ENCODE measurements around the gene ZC3H11A.
"Not testable (repeated sequence)": the region's sequence is repeated elsewhere in the genome, so short reads cannot be mapped to it uniquely, and the experiment has no call there.

The ZC3H11A gene

DNA sequence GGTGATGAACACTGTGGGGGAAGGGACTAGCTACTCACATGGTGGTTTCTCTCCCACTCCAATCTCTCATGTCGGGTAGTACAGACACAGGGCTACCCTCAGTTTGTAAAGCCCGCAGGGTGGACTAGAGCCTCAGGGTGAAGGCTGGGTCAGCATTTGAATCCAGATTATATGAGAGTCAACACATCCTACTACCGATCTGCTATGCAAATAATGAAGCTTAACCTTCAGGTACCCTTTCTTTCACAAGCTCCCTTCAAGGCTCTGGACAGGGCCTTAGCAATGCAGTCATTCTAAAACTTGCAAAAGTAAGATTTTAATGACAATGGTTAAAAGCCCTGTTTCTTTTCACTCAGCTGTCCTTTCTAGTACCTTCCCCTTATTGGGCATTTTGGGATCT lies 5.5 kb upstream of the ZC3H11A start:
- peak; percentile 33 for DNase-seq

DNA sequence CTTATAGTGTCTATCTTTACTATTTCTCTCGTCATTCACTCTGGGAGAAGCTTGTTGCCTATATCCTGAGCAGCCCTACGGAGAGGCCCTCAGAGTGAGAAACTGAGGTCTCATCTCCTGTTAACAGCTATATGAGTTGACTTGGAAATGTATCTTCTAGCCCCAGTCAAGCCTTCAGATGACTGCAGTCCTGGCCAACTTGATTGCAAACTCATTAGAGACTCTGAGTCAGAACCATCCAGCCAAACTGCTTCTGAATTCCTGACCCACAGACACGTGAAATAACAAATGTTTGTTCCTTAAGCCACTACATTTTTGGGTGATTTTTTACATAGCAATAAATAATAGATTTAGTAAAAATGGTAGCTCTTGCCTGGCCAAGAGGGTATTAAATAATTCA lies 3.9 kb upstream of the ZC3H11A start:
- peak; percentile 11 for DNase-seq

DNA sequence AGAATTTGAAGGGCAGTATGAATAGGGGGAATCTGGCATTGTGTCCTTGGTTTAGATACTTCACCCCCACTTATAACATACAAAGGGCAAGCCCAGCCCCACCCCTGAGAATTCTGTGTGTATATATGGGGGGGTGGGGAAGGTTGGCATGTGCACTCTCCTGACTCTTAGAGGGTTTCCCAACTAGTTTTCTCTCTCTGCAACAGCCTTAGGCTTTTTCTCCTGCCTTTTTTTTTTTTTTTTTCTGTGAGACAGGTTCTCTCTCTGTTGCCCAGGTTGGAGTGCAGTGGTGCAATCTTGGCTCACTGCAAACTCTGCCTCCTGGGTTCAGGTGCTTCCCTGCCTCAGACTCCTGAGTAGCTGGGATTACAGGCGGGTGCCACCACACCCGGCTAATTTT lies 2.9 kb upstream of the ZC3H11A start:
- no peak for DNase-seq

DNA sequence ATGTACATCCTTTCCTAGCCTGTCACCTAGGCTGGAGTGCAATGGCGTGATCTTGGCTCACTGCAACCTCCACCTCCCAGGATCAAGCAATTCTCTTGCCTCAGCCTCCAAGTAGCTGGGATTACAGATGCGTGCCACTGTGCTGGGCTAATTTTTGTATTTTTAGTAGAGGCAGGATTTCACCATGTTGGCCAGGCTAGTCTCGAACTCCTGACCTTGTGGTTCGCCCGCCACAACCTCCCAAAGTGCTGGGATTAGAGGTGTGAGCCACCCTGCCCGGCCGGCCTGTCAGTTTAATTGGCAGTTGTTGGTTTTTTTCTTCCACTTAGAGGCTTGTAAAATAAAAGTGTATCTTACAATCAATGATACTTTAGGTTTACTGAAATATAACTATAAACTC lies 1.9 kb upstream of the ZC3H11A start:
- DNase-seq = not testable (repeated sequence)

DNA sequence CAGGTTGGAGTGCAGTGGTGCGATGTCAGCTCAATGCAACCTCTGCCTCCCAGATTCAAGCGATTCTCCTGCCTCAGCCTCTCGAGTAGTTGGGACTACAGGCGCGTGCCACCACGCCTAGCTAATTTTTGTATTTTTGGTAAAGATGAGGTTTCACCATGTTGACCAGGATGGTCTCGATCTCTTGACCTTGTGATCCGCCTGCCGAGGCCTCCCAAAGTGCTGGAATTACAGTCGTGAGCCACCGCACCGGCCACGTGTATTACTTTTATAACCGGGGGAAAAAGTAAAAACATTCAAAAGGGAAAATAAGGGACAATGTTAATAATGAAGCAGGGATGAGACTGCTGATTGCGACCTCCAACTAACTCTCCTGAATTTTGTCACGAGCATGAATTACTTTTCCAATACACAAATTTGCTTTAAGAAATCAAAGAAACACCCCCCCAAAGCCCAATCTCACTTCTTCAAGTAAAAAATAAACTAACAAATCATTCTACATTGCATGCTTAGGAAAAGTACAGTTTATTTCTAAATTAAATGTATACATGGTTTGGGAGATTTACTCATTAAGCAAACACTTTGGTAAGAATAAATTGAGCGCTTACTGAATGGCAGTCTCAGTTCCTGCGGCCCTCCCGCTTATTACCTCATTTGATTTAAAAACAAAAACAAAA lies 521 bp upstream of the ZC3H11A start:
- DNase-seq = no peak

DNA sequence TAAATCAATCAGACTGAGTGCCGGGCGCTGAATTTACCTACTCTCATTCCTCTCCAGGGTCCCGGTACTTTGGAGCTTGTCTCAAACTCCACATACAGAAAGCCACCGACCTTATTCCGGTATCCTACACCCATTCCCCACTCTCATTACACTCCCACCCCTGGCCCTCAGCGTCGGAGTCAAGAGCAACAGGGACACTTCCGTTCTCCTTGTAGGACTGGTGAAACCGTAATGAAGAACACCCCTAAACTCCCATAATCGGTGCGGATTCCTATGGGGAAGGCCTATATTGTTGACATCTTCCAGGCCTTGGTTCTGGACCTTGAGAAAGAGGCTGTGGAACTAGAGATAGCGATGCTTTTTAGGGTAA lies 798 bp downstream of the ZC3H11A start:
- no peak for DNase-seq

DNA sequence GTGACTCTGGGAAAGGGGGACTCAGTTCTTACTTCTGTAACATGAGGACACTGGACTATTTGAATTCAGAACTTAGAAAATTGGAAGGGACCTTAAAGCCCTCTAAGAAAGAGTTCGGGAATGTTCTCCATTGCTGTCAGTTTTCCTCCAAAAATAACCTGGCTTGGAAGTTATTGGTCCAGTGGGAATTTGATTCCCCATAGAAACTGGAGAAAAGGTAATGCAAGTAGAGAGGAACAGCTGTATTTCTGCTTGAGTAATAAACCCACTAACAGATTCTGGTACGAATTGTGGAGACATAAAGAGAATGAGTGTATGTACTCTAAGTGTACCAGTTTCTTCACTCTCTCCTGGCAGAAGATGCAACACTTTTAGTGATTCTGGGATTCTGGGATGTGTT lies 1.8 kb downstream of the ZC3H11A start:
- DNase-seq = no peak

DNA sequence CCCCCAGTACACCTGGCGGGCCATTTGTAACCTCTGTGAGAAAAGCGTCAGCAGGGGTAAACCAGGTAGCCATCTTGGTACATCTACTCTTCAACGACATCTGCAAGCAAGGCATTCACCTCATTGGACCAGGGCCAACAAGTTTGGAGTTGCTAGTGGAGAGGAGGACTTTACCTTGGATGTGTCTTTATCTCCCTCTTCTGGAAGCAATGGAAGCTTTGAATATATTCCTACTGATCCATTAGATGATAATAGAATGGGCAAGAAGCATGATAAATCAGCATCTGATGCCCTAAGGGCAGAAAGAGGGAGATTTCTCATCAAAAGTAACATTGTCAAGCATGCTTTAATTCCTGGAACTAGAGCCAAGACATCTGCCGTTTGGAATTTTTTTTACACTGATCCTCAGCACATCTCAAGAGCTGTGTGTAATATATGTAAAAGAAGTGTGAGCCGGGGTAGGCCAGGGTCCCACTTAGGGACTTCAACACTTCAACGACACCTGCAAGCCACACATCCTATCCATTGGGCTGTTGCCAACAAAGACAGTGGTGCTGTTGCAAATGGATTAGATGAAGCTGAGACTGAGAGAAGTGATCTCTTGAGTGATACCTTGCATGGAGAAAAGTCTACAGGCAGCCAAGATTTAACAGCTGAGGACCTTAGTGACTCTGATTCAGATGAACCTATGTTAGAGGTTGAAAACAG lies 2.7 kb downstream of the ZC3H11A start:
- DNase-seq = no peak

DNA sequence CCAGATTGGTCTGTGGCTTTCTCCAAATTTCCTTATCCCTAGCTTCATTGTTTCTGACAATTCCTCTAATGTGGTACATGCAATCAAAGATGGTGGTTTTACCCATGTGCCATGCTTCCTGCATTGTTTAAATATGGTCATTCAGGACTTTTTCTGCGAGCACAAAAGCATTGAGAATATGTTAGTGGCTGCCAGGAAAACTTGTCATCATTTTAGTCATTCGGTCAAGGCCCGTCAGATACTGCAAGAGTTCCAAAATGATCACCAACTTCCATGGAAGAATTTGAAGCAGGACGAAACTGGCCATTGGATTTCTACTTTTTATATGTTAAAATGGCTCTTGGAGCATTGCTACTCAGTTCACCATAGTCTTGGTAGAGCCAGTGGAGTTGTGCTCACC lies 3.7 kb downstream of the ZC3H11A start:
- DNase-seq = no peak

DNA sequence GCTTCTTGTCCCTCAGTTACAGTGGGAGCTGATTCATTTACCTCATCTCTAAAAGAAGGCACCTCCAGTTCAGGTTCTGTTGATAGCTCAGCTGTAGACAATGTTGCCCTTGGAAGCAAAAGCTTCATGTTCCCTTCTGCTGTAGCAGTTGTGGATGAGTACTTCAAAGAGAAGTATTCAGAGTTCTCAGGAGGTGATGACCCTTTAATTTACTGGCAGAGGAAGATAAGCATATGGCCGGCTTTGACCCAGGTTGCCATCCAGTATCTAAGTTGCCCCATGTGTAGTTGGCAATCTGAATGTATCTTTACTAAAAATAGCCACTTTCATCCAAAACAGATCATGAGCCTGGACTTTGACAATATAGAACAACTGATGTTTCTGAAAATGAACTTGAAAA lies 4.5 kb downstream of the ZC3H11A start:
- DNase-seq = no peak

DNA sequence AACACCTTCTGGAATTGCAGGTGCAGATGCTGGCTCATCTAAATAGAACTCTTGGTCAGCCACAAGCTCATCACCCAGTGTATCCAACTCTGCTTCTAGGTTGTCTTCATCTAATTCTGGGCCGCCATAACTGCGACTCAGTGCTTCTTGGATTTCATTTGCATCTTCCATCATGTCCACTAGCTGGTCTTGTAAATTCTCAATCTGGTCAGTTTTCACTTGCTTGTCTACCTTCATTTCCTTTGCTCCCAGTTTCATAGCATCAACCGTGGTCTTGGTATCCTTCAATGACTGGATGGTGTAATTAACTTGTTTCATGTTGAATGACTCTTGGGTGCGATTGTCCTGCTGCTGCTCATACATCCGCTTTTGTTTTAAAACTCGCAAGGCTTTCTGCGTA lies 10.3 kb downstream of the ZC3H11A start:
- DNase-seq = no peak

DNA sequence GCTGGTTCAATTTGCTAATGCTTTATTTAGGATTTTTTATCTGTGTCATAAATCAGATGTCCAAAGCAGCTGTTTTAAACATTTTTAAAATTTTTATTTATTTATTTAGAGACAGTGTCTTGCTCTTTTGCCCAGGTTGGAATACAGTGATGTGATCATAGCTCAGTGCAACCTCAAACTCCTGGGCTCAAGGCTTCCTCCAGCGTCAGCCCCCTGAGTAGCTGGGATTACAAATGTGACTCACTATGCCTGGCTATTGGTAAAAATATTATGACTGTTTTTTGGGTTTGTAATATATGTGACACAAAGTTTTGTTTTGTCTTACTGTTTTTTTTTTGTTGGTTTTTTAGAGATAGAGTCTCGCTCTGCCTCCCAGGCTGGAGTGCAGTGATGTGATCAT lies 11.8 kb downstream of the ZC3H11A start:
- no peak for DNase-seq

DNA sequence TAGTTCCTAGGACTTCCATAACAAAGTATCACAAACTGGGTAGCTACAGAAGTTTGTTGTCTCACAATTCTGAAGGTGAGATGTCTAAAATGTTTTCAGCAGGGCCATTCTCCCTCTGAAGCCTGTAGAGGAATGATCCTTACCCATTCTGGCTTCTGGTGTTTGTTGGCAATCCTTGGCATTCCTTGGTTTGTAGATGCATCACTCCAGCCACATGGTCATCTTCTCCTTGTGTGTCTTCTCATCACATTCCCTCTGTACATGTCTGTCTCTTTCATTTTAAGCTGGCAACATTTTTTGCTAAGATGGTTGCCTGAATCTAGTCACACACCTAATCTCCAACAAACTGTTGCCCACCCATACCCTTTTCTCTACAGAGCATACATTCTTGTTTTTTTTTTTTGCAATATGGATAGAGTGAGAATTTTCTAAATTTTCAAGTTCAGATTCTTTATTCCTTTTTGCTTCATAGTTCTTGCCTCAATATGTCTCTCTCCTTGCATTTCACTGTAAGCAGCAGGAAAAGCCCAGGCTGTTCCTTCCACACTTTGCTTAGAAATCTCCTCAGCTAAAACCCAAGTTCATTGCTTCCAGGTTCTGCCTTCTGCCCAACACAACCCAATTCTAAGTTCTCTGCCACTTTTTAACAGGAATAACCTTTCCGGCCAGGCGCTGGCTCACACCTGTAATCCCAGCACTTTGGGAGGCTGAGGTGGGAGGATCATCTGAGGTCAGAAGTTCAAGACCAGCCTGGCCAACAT lies 18.3 kb downstream of the ZC3H11A start:
- no peak for DNase-seq

DNA sequence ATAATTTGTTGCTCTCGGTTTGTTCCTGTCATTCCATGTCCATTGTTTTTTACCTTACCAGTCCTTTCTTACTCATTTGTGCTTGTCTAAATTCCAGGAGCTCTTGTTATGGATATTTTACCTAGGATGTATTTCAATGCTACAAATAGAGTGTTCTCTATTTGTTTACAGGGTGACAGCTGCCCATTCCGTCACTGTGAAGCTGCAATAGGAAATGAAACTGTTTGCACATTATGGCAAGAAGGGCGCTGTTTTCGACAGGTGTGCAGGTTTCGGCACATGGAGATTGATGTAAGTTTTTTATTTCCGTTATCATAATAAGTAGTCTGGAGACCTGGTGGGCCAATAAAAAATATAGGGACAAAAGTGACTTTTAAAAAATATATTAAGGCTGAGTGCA lies 23.0 kb downstream of the ZC3H11A start:
- DNase-seq = no peak

DNA sequence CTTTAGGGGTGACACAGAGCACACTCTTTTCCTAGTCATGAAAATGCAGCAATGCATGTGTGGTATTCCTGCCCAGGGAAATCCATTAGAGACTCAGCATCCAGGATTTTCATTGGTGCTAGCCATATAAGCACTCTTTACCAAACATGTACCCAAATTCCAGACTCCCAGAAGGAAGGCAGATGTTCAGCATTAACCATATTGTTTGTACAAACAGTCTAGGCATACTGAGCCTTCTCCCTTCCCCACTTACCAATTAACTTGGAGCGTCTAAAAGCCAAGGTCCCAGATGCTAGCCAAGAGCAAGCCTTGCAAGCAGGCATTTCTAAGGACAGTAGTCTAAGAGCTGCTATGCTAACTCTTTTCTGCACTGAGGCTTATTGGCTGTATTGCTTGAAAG lies 27.9 kb downstream of the ZC3H11A start:
- DNase-seq = no peak

DNA sequence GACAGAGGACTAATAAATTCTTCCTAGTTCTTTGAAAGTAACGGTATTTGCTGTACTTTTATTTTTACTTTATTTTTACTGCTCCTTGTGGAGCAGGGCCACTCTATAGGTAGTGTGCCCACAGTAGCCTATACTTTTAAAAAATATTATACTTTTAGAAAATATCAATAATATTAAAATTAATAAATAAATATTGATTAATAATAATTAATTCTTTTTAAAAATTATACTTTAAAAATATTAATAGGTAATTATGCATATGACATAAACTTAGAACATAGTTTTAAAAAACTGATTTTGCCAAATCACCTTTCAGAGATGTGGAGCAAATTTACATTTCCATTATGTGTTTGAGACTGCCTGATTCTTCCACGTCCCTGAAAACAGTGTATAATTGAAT lies 30.8 kb downstream of the ZC3H11A start:
- DNase-seq = no peak

DNA sequence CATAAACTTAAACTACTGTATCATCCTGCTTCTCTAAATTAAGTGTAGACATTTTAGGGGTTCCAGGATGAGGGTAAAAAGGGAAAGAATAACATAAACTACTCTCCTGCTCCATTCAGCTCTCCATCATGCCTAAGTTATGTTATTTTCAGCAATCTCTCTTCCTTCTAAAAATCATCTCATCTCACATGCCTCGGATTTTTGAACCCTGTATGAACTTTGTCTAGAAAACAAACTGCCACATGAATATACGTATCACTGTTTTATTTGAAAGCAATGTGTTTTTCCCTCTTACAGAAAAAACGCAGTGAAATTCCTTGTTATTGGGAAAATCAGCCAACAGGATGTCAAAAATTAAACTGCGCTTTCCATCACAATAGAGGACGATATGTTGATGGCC lies 32.6 kb downstream of the ZC3H11A start:
- no peak for DNase-seq

DNA sequence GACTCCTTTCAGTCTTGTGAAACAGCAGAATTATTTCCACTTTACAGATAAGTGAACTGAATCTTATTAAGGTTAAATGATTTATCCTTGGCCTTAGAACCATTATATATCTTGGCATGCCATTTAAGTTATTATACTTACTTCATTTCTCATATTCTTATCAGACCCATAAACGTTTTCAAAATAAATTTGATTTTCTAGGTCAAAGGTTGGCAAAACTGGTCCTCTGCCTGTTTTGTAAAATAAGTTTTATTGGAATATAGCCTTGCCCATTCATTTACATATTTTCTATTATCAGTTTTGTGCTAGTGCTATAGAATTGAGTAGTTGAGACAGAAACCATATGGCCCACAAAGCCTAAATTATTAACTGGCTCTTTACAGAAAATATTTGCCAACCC lies 33.1 kb downstream of the ZC3H11A start:
- no peak for DNase-seq

DNA sequence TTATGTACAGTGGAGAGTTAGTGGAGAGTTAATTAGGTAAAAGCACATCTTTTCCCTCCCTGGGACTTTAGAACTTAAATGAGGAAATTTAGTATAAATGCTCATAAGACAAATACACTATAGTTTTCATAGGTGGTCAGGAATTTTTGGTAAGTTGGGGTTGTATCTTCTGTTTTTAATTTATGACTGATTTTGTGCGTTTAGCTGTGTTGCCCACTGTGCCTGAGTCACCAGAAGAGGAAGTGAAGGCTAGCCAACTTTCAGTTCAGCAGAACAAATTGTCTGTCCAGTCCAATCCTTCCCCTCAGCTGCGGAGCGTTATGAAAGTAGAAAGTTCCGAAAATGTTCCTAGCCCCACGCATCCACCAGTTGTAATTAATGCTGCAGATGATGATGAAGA lies 33.8 kb downstream of the ZC3H11A start:
- DNase-seq = not testable (repeated sequence)

DNA sequence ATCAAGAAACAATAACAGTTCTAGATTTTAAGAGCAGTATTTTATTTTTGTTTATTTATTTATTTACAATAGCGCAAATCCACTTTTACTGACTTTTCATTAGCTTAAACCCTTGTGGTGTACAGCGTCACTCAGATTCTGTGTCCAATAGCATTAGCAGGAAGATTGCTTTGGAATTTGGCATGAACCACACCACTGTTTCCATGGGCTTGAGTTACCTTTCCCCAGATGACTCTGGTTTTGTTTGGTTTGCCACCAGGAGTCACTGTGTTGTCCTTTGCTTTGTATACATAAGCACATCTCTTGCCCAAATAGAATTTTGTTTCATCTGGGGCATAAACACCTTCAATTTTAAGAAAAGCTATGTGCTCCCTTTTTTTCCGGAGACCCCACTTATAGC lies 40.1 kb downstream of the ZC3H11A start:
- DNase-seq = no peak

DNA sequence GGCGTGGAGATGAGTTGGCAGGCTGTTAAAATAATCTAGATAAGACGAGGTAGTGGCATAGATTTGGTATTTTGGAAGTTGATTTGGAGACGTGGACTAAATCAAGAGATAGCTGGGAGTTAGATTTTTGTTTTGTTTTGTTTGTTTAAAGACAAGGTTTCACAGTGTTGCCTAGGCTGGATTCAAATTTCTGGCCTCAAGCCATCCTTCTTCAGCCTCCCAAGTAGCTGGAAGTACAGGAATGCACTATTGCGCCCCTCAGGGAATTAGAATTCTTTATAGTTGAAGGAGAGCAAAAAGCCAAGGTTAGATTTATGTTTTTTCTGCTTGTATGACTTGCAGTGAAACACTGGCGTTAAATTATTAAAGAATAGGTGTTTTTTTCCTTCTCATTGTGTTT lies 43.7 kb downstream of the ZC3H11A start:
- no peak for DNase-seq

DNA sequence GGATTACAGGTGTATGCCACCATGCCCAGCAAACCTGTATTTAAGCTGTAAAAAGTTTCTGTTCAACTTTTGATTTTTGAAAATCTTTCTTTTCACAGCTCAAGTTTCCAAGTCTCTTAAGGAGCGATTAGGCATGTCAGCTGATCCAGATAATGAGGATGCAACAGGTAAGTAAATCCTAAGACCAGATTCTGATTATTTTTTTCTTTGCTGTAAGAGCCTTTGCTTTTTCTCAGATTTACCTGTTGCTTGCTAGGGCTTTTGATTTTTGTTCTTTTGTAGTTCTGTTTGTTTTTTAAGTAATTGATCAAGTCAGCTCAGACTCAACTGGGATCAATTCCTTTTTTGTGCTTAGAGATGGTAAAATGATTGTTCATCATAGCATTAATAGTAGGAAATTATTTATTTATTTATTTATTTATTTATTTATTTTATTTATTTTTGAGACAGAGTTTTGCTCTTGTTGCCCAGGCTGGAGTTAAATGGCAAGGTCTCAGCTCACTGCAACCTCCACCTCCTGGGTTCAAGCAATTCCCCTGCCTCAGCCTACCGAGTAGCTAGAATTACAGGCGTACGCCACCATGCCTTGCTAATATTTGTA lies 44.9 kb downstream of the ZC3H11A start:
- no peak for DNase-seq

DNA sequence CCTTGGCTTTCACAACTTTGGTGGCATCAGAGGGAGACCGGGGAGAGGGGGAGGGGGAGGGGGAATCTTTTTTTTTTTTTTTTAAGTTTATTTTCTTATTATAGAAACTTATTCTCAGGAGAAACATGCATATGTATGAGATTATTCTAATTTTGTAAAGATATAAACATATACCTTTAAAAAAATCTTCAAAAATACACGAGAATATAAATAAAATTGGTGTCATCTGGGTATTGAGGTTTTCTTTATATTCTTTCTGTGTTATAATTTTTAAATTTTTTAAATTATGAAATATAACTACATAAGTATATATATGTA lies 47.1 kb downstream of the ZC3H11A start:
- no peak for DNase-seq

DNA sequence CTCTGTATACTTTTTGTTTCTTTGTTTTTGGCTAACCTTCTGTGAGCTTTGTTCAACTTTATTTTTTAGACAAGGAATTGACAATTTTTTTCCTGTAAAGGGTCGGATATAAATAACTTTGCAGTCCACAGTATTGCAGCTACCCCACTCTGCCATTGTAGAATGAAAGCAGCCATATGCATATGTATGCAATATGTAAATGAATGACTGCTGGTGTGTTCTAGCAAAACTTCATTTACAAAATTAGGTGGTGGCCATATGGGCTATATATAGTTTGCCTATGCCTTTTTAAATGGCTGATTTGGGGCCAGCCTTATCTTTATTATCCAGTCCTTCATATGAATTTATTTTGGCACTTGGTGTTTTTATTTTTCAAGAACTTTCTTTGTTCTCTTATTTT lies 48.0 kb downstream of the ZC3H11A start:
- DNase-seq = no peak

Data from activated CD8-positive, alpha-beta memory T cell treated with anti-CD3 and anti-CD28 coated beads for 24 hours (primary cell).